Measurements from ENCODE around the gene XXYLT1. TPM values are rescaled to one million over a fixed set of nuclear protein-coding genes. Genes with fewer than 3 reads are reported as not detected.

XXYLT1 gene
- polyA plus RNA-seq, 2 of the 4 experiments (the other 2 are of a cell fraction): 11.9 to 12.0 TPM

DNA sequence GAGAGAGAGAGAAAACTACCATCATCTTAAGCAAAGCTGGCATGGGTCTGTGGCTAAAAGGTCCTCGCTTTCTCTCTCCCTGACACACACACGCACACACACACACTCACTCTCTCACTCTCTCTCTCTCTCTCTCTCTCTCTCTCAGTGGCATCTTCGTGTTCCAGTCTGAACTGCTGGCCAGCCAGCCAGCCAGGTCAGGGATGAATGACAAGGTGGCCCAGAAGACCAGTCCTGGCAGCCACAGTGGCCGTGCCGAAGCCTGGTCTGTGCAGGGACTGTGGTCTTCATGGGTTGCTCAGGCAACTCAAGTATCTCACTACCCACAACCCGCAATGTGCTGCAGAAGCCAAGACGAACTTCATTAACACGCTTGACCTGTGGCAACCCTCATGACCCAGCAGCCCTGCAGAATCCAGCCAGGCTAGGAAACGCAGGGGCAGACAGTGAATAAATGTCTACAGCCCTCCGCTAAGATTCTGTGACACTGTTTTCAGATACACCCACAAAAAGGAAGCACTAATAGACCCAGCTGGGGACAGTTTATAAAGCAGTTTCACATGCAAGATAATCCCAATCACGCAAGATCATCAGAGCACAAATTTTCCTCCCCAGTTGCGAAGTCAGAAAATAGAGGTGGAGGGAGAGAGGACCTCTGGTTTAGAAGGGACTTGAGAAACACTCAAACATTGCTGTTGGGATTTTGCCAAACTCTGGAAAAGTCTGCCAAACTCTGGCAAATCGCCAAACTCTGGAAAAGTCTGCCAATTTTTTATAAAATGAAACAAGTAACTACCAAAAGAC is 66.4 kb downstream of the XXYLT1 start:
- FAIRE-seq (no peak), ATAC-seq (no peak; a peak in 1 of 6 replicates), DNase-seq (ENCODE audit: low read depth in 1 of 2, low spot score in 1 of 2) (no peak)
- Histone ChIP-seq H3K4me3 (no peak overlapping the region), H3K4me1 (peaks cover 13% of the 10 kb centered on the region), H3K4me2 (peak overlapping the region; percentile 36; the same call in 1 of the 3 replicates), H3K27ac (peak overlapping the region in 1 of 2 experiments; percentile 38; a peak in 3 of 6 replicates), H3K9me3 (no peaks in the 10 kb centered on the region)
- TF ChIP-seq RNF2 (IDR thresholded peaks at IDR 0.05; ENCODE audit: borderline replicate concordance, low read depth): no peak
- TF ChIP-seq, protein P1, sequence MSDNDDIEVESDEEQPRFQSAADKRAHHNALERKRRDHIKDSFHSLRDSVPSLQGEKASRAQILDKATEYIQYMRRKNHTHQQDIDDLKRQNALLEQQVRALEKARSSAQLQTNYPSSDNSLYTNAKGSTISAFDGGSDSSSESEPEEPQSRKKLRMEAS (IDR thresholded peaks at IDR 0.05): no peak
- no peak for TF ChIP-seq RCOR1 (IDR thresholded peaks at IDR 0.05; ENCODE audit: low read depth, low read length)
- TF ChIP-seq POLR2A (IDR thresholded peaks at IDR 0.05; ENCODE audit: low read length): no peak
- no peak for TF ChIP-seq ZC3H11A (IDR thresholded peaks at IDR 0.05)
- no peak for TF ChIP-seq CBX2 (IDR thresholded peaks at IDR 0.05; ENCODE audit: borderline replicate concordance, low read depth)
- WGBS (ENCODE audit: missing lambda C conversion rate): 80% methylated on average over 8 of the region's 13 CpGs
- CTCF ChIA-PET: no interaction called here
- POLR2A ChIA-PET: no interaction called here

DNA sequence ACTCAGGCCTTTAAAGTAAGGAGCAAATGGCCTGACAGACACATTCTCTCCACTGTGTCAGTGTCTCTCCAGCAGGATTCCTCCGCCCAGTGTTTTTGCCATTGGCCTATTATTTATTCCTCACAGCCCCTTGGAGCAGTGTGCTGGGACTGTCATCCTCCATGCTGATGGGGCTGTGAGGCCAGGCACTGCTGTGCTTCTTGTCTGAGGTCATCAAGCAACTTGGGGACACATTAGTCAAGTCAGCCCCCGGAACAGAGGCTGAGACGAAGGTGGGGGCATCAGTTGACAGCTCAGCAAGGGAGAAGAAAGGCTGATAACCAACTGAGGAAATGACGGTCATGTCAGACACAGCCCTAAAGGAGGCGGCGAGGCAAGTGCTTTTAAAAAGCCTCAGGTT is 67.4 kb downstream of the XXYLT1 start:
- ChIA-PET CTCF (no interaction called here), POLR2A (no interaction called here)
- Histone ChIP-seq H3K4me3 (no peak overlapping the region), H3K9me3 (no peaks in the 10 kb centered on the region), H3K27ac (no peak overlapping the region), H3K4me1 (peaks cover 14% of the 10 kb centered on the region), H3K4me2 (no peak overlapping the region)
- 99% methylated on average over 6 of the region's 6 CpGs for WGBS (ENCODE audit: missing lambda C conversion rate)
- TF ChIP-seq, protein P2, sequence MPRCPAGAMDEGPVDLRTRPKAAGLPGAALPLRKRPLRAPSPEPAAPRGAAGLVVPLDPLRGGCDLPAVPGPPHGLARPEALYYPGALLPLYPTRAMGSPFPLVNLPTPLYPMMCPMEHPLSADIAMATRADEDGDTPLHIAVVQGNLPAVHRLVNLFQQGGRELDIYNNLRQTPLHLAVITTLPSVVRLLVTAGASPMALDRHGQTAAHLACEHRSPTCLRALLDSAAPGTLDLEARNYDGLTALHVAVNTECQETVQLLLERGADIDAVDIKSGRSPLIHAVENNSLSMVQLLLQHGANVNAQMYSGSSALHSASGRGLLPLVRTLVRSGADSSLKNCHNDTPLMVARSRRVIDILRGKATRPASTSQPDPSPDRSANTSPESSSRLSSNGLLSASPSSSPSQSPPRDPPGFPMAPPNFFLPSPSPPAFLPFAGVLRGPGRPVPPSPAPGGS (IDR thresholded peaks at IDR 0.05): no peak
- no peak for TF ChIP-seq MAZ (IDR thresholded peaks at IDR 0.05; ENCODE audit: borderline replicate concordance, low read depth, low read length)
- TF ChIP-seq, protein P3, sequence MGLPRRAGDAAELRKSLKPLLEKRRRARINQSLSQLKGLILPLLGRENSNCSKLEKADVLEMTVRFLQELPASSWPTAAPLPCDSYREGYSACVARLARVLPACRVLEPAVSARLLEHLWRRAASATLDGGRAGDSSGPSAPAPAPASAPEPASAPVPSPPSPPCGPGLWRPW (IDR thresholded peaks at IDR 0.05): no peak
- no peak for DNase-seq (ENCODE audit: low read depth in 1 of 2, low spot score in 1 of 2)
- no peak for ATAC-seq
- no peak for FAIRE-seq

DNA sequence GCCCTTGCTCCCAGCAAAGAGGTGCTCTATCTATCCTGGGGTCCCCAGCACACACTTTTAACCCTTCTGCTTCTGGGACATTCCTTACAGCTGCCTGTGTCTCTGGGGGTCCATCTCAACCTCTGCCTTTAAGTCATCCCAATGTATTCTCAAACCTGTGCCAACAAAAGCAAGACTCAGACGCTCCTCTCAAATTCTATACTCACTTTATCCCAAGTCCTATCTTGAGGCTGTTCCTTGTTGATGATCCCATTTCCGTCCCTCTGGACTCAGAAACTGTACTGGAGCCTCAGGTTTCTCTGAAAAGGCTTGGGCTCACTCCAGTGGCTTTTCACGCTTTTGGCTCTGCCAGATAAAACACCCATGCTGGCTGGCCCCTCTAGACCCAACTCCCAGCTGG is 69.7 kb downstream of the XXYLT1 start:
- ChIA-PET POLR2A (no interaction called here), CTCF (no interaction called here)
- peaks cover 31% of the 10 kb centered on the region for H3K4me1 ChIP-seq
- no peak overlapping the region for H3K4me2 ChIP-seq
- TF ChIP-seq, protein P4, sequence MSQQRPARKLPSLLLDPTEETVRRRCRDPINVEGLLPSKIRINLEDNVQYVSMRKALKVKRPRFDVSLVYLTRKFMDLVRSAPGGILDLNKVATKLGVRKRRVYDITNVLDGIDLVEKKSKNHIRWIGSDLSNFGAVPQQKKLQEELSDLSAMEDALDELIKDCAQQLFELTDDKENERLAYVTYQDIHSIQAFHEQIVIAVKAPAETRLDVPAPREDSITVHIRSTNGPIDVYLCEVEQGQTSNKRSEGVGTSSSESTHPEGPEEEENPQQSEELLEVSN (IDR thresholded peaks at IDR 0.05; ENCODE audit: borderline replicate concordance, low read depth): no peak
- TF ChIP-seq HOXB5 (CRISPR knock-in tag; IDR thresholded peaks at IDR 0.05): no peak
- no peak for TF ChIP-seq CHD2 (IDR thresholded peaks at IDR 0.05; ENCODE audit: low read length, partially characterized antibody)
- TF ChIP-seq BHLHE40 (IDR thresholded peaks at IDR 0.05; ENCODE audit: low read depth, low read length): no peak
- TF ChIP-seq RARB (CRISPR knock-in tag; IDR thresholded peaks at IDR 0.05): no peak
- no peak for TF ChIP-seq HOXA7 (CRISPR knock-in tag; IDR thresholded peaks at IDR 0.05)
- no peak for TF ChIP-seq RFX5 (IDR thresholded peaks at IDR 0.05)
- no peak for TF ChIP-seq POLR2AphosphoS2 (conservative IDR thresholded peaks at IDR 0.05; ENCODE audit: low read length)
- no peak for TF ChIP-seq MYC (IDR thresholded peaks at IDR 0.05; ENCODE audit: borderline replicate concordance, low read length)
- no peak for TF ChIP-seq MAFK (IDR thresholded peaks at IDR 0.05; ENCODE audit: partially characterized antibody)
- TF ChIP-seq JUN (IDR thresholded peaks at IDR 0.05): no peak
- TF ChIP-seq NFE2L2 (conservative IDR thresholded peaks at IDR 0.05; ENCODE audit: low read length): no peak
- no peak for TF ChIP-seq HEYL (CRISPR knock-in tag; IDR thresholded peaks at IDR 0.05)
- no peak for TF ChIP-seq SMC3 (IDR thresholded peaks at IDR 0.05)
- no peak for TF ChIP-seq TP53 (CRISPR knock-in tag; IDR thresholded peaks at IDR 0.05)
- TF ChIP-seq, protein P5, sequence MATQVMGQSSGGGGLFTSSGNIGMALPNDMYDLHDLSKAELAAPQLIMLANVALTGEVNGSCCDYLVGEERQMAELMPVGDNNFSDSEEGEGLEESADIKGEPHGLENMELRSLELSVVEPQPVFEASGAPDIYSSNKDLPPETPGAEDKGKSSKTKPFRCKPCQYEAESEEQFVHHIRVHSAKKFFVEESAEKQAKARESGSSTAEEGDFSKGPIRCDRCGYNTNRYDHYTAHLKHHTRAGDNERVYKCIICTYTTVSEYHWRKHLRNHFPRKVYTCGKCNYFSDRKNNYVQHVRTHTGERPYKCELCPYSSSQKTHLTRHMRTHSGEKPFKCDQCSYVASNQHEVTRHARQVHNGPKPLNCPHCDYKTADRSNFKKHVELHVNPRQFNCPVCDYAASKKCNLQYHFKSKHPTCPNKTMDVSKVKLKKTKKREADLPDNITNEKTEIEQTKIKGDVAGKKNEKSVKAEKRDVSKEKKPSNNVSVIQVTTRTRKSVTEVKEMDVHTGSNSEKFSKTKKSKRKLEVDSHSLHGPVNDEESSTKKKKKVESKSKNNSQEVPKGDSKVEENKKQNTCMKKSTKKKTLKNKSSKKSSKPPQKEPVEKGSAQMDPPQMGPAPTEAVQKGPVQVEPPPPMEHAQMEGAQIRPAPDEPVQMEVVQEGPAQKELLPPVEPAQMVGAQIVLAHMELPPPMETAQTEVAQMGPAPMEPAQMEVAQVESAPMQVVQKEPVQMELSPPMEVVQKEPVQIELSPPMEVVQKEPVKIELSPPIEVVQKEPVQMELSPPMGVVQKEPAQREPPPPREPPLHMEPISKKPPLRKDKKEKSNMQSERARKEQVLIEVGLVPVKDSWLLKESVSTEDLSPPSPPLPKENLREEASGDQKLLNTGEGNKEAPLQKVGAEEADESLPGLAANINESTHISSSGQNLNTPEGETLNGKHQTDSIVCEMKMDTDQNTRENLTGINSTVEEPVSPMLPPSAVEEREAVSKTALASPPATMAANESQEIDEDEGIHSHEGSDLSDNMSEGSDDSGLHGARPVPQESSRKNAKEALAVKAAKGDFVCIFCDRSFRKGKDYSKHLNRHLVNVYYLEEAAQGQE (IDR thresholded peaks at IDR 0.05): no peak
- no peak for TF ChIP-seq EP300 (IDR thresholded peaks at IDR 0.05)
- no peak for TF ChIP-seq ZC3H11A (IDR thresholded peaks at IDR 0.05)
- no peak for TF ChIP-seq ESRRA (IDR thresholded peaks at IDR 0.05; ENCODE audit: borderline replicate concordance, low read length)
- no peak for TF ChIP-seq HDAC2 (IDR thresholded peaks at IDR 0.05)
- FAIRE-seq (no peak), ATAC-seq (no peak), DNase-seq (ENCODE audit: low read depth in 1 of 2, low spot score in 1 of 2) (no peak)
- WGBS (ENCODE audit: missing lambda C conversion rate): 100% methylated on average over 3 of the region's 3 CpGs
- H3K4me3 ChIP-seq: no peak overlapping the region
- H3K9me3 ChIP-seq: no peaks in the 10 kb centered on the region
- no peak overlapping the region for H3K27ac ChIP-seq

All from A549 (cell line).